Cardiac fibroblast (primary cell): Measurements from ENCODE around the gene ZBTB22.
"Not testable (repeated sequence)": the region's sequence is repeated elsewhere in the genome, so short reads cannot be mapped to it uniquely, and the experiment has no call there.

ENCODE experiments used
- DNase-seq, 2 donors: peaks; one replicate each; pipeline versions ENCODE4 v3.0.0 to v3.0.0-alpha.2; 2010; ENCODE audit warnings: low read depth in 2 of 2
- H3K4me3 ChIP-seq, 2 donors: replicated peaks in 1 of 2; 1 replicate in 1 of 2; 2 replicates in 1 of 2; pipeline ENCODE4 v1.5.1; 2011; ENCODE audit warnings: low read depth in 2 of 2, low read length in 2 of 2, mild to moderate bottlenecking in 2 of 2, moderate library complexity in 1 of 2
- TF ChIP-seq, protein P1 (sequence below): IDR thresholded peaks from one replicate; pipeline ENCODE4 v1.5.1; 2011; ENCODE audit warnings: low read depth, mild to moderate bottlenecking, low read length, inconsistent platforms

ZBTB22 gene

DNA sequence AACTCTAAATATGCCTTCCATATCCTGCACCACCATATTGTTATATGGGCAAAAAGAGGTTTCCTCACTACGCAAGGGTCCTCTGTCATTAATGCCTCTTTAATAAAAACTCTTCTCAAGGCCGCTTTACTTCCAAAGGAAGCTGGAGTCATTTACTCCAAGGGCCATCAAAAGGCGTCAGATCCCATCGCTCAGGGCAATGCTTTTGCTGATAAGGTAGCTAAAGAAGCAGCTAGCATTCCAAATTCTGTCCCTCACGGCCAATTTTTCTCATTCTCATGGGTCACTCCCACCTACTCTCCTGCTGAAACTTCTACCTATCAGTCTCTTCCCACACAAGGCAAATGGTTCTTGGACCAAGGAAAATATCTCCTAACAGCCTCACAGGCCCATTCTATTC, 30.3 kb upstream of the ZBTB22 start:
- TF ChIP-seq, protein P1, sequence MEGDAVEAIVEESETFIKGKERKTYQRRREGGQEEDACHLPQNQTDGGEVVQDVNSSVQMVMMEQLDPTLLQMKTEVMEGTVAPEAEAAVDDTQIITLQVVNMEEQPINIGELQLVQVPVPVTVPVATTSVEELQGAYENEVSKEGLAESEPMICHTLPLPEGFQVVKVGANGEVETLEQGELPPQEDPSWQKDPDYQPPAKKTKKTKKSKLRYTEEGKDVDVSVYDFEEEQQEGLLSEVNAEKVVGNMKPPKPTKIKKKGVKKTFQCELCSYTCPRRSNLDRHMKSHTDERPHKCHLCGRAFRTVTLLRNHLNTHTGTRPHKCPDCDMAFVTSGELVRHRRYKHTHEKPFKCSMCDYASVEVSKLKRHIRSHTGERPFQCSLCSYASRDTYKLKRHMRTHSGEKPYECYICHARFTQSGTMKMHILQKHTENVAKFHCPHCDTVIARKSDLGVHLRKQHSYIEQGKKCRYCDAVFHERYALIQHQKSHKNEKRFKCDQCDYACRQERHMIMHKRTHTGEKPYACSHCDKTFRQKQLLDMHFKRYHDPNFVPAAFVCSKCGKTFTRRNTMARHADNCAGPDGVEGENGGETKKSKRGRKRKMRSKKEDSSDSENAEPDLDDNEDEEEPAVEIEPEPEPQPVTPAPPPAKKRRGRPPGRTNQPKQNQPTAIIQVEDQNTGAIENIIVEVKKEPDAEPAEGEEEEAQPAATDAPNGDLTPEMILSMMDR = no peak
- no peak overlapping the region for H3K4me3 ChIP-seq
- no peak for DNase-seq

DNA sequence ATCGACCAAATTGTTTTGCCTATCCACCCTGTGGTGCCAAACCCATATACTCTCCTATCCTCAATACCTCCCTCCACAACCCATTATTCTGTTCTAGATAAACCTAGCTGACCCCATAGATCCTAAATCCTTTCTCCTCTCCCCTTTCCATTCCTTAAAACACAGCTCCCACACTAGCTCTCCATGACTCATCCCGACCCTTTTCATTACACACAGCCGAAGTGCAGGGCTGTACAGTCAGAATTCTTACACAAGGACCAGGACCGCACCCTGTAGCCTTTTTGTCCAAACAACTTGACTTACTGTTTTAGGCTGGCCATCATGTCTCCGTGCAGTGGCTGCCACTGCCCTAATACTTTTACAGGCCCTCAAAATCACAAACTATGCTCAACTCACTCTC, 29.4 kb upstream of the ZBTB22 start:
- not testable (repeated sequence) for H3K4me3 ChIP-seq
- DNase-seq = peak in 1 of 2 donors; percentile 72

DNA sequence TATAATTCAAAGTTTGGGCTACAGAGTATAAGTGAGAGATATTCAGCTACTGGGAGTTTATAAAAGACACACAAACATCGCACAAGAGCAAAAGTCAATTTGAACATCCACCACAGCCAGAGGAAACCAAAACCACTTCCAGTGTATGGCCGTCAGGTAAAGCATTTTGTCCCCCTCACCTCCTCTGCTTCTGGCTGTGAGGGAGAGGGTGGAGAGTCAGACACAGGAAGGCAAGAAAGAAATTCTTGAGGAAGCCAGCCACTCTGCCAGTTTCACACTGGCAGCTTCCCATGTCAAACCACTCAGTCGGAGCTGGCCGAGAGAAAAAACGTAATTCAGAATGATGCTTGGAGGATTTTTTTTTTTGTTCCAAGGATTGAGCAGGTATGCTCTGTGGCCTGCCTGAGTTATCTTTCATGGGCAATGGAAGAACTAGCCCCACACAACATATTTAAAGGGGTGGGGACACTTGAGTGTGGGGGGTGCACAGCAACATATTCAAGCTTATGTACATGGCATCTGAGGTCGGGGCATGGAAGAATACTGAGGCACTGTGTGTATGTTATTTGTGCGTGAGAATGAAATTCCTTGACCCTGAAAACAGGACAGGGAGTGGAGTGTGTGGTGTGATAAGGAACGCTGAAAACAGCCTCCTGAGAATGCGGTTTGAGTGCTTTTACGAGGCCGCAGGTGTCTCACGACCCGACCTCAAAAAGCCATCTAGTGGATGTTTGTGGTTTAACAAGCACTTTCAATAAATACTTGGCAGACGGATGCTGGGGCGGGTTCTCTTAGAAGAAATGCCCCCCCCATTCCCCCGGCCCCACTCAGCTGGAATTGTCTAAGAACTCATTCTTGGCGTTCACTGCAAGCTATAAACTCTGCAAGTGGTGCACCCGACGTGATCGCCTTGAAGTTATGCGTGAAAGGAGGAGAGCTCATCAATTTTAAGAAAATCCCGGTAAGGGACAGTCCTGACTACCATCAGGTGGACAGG, 27.5 kb upstream of the ZBTB22 start:
- TF ChIP-seq, protein P1 = peak; percentile 56
- no peak overlapping the region for H3K4me3 ChIP-seq
- DNase-seq = peak; percentile 84 to 85

DNA sequence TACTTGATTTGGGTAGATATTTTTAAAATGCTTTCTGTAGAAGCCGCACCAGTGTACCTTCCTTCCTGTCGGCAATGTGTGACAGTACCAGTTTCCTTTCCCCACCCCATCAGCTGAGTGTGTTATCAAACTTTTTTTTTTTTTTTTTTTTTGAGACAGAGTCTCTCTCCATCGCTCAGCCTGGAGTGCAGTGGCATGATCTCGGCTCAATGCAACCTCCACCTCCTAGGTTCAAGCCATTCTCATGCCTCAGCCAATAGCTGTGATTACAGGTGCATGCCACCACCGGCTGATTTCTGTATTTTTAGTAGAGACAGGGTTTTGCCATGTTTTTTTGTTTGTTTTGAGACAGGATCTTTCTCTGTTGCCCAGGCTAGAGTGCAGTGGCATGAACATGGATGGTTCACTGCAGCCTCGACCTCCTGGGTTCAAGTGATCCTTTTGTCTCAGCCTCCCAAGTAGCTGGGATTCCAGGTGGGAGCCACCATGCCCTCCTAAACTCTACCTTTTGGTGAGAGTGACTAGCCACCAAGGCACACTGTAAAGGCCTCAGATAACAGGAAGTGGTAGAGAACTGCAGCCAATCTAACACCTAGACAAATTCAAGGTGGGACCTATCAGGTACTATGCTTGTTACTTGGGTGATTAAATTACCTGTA, 26.5 kb upstream of the ZBTB22 start:
- DNase-seq = no peak
- TF ChIP-seq, protein P1 = no peak
- H3K4me3 ChIP-seq = no peak overlapping the region

DNA sequence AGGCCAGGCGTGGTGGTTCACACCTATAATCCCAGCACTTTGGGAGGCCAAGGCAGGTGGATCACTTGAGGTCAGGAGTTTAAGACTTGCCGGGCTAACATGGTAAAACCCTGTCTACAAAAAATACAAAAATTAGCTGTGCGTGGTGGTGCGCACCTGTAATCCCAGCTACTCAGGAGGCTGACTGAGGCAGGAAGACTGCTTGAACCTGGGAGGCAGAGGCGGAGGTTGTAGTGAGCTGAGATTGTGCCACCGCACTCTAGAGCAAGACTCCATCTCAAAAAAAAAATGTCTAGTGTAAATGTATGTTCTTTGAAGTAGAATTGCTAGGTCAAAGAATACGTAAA, 26.0 kb upstream of the ZBTB22 start:
- not testable (repeated sequence) for H3K4me3 ChIP-seq, DNase-seq

DNA sequence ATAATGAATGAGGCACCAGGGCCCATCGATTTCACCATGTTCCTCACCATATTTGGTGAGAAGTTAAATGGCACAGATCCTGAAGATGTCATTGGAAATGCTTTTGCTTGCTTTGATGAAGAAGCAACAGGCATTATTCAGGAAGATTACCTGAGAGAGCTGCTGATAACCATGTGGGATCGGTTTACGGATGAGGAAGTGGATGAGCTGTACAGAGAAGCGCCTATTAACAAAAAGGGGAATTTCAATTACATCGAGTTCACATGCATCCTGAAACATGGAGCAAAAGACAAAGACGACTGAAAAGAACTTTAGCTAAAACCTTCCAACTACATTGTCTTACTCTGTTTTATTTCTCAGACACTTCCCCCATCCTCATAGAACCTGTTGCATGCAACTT, 21.6 kb upstream of the ZBTB22 start:
- DNase-seq = no peak

DNA sequence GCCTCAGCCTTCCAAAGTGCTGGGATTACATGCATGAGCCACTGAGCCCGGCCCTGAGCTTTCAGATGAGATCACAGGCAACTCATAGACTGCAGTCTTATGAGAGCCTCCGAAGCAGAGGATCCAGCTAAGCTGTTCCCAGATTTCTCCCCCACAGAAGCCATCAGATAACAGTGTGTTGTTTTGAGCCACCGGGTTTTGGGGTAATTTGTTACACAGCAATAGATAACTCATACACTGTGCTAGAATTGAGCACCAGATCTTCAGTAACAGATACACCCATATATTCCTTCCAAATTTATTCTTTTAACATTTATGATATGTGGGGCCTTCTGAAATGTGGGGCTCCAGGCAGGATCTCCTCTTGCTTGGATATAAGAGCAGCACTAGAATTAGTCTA, 19.0 kb upstream of the ZBTB22 start:
- DNase-seq = no peak
- TF ChIP-seq, protein P1 = no peak

More for the DNA sequence above, 21.6 kb upstream of the ZBTB22 start:
- H3K4me3 ChIP-seq = no peak overlapping the region
- TF ChIP-seq, protein P1 = no peak

More for the DNA sequence above, 19.0 kb upstream of the ZBTB22 start:
- H3K4me3 ChIP-seq = no peak overlapping the region
